Fibroblast of upper back skin (primary cell): ENCODE data around the gene FKBP8.

Experiments
- DNase-seq: peaks from one replicate; pipeline ENCODE4 v3.0.0-alpha.2; 2013

FKBP8 gene

GRCh38 chr19:18520848-18521691, 22.3 kb downstream of the FKBP8 start:
- no peak for DNase-seq

DNA sequence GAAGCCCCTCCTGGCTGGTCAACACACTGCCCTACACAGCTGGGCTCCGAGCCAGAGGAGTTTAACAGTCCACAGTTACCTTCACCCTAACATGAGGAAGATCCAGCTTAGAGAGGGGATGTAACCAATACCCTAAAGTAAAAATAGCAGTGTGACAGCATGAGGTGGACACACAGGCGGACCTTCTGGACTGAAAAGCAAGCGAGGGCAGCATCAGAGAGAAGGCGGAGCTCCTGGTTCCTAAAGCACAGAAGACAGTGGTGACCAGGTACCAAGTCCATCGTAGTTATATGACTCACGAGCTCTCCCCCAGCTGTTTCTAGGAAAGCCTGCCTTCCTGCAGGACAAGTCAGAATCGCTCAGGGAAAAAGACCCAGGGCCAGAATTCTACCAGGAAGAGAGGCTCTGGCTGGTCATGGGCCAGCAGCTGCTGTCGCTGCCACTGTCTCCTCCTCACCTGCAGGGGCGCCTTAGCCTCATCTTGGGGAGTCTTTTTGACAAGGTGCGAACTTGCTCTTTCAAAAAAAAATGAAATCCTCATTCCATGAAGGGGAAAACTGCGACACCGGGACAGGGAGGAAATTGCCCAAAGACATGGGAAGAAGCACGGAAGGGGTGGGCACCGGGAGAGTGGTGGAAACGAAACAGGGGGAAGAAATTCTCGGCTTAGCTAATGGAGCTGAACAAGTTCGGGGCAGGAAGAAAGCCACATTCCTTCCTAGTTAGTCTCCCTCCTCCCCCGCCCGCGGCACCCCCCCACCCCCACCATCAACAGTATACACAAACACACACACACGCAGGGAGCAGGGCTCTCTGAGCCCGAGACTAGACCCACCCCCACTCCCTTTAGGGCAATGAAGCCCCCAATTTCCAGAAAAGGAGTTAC, 23.2 kb downstream of the FKBP8 start:
- DNase-seq = peak; percentile 76

DNA sequence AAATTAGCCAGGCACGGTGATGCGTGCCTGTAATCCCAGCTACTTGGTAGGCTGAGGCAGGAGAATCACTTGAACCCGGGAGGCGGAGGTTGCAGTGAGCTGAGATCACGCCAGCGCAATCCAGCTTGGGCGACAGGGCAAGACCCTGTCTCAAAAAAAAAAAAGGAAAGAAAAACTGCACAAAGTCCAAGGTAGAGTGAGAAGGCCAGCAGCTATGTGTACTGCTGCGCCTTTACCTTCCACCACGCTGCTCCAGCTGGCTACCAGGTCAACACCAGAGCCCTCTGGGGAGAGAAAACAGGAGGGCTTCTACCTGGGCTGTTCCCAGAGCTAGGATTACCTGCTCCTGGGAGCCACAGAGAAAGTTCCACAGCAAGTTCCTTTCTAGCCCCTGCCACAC, 24.7 kb downstream of the FKBP8 start:
- DNase-seq = no peak

- DNase-seq = no peak
Observed at GRCh38 chr19:18517606-18518005, 25.8 kb downstream of the FKBP8 start.

DNA sequence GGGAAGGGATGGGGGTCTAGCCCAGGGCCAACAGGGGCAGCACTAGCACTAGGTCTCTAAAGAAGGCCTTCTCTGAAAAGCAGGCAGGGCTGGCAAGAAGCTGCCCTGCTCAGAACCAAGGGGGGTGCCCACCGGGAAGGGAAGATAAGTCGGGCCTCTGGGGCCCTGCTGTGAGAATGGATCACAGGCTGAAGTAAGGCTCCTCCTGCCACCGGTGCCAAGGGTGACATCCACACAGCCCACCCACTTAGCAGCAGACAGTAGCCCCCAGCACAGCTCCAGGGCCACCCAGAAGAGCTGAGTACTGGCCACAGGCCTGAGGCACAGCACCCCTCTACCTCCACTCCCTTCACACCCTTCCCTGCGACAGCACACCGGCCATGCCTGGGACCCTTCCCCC, 27.4 kb downstream of the FKBP8 start:
- no peak for DNase-seq

DNA sequence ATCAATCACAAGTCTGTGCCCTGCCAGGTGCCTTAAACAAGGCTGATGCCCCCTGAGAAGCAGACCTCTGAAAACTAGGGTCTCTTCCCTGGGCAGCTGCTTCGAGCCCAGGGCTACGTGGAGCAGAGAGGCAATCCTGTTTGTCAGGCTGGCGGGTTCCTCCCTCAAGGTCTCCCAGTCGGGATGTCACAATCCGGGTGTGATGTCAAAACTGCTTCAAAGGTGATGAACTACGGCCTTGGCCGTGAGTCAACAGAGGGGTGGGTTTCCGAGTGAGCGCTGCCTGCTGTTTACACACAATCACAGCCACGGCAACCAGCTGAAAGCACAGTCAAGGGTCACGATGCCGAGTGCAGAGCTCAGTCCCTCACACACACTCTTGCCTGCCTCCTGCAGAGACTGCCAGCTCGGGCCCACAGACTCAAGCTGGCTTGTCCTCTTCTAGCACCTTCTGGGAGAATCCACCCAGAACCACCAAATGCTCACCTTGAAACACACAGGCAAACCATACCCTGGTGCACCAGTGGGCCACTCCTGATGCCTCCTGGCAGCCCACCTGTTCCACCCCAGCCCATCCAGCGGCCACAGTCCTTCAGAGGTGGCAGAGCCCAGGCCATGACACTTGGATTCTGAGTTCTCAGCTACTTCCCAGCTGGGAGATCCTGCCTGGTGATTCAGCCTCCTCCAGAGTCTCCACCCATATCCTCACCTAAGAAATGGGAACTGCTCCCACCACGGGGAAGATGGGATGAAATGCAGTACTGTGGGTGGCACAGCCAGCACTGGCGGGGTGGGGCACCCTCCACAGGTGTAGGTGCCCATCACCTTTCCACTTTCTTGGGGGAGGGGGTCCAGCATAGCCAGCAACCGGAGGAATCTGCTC, 28.3 kb downstream of the FKBP8 start:
- DNase-seq = no peak

GRCh38 chr19:18513868-18514267, 29.5 kb downstream of the FKBP8 start:
- no peak for DNase-seq

- no peak for DNase-seq
Observed at GRCh38 chr19:18510216-18510615, 33.2 kb downstream of the FKBP8 start.

- DNase-seq = no peak
Observed at GRCh38 chr19:18508585-18508984, 34.8 kb downstream of the FKBP8 start.

GRCh38 chr19:18507727-18508440, 35.5 kb downstream of the FKBP8 start:
- DNase-seq = no peak

- DNase-seq = no peak
Observed at GRCh38 chr19:18507021-18507726, 36.2 kb downstream of the FKBP8 start.

- no peak for DNase-seq
Observed at GRCh38 chr19:18506101-18506930, 37.1 kb downstream of the FKBP8 start.

DNA sequence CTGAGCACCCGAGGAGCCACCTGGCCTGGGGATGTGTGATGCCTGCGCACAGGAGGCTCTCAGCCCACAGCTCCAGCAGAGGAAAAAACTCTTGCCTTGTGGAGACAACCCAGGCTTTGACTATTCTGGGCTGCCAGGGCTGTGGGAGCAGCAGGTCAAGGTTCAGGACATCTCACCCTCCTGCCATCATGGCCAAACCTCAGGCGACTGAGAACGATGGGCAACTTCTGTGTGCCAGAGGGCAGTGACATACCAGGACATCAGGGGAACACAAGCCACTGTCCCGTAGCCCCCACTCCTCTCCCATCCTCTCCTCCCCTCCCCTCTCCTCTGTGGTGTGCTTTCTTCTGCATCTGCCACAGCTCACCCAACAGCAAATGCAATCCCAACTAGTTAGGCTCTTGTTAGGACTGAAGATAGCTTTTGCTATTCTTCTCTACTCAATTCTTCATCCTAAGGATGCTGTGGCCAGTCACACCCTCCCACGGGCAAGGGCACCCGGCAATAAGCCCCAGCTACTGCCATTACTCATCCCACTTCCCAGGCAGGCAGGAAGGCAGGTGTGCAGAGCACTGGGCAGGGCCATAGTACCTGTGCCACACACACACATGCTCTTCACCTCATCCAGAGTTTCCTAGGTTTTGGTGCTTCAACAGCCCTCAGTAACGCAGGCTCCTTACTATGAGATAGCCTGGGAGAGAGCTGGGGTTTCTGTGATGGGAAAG, 38.3 kb downstream of the FKBP8 start:
- DNase-seq = no peak

- no peak for DNase-seq
Observed at GRCh38 chr19:18503971-18504885, 39.1 kb downstream of the FKBP8 start.

DNA sequence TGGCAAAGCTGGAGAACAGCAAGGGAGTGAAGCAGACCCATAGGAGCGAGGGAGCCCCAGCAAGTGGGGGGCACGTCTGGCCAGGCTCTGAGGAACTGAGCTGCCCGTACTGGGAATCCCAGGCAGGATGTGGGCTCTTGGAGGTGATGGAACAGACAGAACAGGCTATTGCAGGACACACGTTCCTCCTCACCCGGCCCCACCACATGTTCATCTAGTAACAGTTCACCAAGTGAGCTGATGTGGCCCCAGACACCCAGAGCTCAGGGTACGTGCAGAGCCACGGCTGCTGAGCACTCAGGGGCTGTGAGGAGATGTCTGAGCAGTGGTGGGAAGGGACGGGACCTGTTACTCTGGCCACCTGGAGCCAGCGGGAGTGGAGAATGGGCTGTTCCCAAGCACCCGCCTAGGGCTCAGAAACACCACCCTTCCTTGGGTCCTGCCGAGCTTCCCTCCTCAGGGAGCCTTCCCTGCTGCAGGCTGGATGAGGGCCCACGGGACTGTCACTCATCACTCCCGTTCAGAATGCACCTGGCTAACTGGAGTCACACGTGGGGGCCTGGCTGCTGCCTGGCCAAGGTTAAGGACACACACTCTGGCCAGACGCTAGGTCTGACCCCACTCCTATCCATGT, 39.9 kb downstream of the FKBP8 start:
- DNase-seq = no peak

DNA sequence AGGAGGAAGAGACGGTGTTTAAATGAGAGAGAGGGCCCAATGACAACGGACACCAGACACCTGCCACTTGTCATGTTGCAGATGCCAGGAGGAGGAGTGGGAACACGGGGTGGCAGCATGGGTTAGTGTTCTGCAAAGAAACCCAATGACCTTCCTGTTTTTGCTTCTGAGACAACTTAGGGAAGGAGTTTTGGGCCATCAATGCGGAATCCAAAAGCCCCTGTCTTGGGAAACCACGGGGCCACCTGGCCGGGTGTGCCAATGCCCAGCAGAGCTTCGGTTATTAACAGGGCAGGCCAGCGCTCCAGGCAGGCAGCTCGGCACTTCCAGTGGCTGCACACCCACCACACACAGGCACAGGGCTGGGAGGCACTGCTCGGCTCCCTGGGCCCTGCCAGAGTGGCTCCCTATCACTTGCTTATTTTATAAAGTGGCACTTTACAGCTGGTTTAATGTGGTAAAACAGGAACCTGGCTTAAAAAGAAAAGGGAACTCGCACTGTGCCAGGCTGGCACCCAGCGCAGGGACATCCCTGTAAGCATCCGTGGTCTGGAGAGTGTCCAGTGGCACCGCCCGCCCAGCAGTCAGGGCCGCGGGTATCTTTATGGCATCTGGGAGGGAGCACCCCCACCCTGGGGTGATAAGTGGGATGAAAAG, 40.6 kb downstream of the FKBP8 start:
- no peak for DNase-seq

- no peak for DNase-seq
Observed at GRCh38 chr19:18502246-18502637, 41.1 kb downstream of the FKBP8 start.

GRCh38 chr19:18501832-18502231, 41.5 kb downstream of the FKBP8 start:
- no peak for DNase-seq
